ENCODE results near the gene PDE8A. TPM values are rescaled to one million over a fixed set of nuclear protein-coding genes. Genes with fewer than 3 reads are reported as not detected.

The PDE8A gene
- total RNA-seq, 1 experiment from 2014 or later: 65.9 TPM

GRCh38 chr15:84949845-84950569, 31.6 kb upstream of the PDE8A start:
- Mint-ChIP-seq H3K27ac (ENCODE audit: unreplicated experiment) (no peak overlapping the region), H3K27me3 (ENCODE audit: unreplicated experiment) (no peaks in the 10 kb centered on the region), H3K9me3 (ENCODE audit: low read depth, unreplicated experiment) (no peaks in the 10 kb centered on the region), H3K4me3 (ENCODE audit: low read depth, unreplicated experiment) (no peak overlapping the region), H3K36me3 (ENCODE audit: insufficient read depth, unreplicated experiment) (no peaks in the 10 kb centered on the region), H3K4me1 (ENCODE audit: low read depth, unreplicated experiment) (peaks cover 9% of the 10 kb centered on the region)
- no TSS peak for BruUV-seq (replicated peaks)
- no peak for DNase-seq
- intact Hi-C loops (cut with micrococcal nuclease; ENCODE audit: unreplicated experiment): loop anchor here (10.0 kb wide), 1 partner anchor 195 kb away; no protein-coding TSS in a partner anchor
- TF ChIP-seq, protein P1, sequence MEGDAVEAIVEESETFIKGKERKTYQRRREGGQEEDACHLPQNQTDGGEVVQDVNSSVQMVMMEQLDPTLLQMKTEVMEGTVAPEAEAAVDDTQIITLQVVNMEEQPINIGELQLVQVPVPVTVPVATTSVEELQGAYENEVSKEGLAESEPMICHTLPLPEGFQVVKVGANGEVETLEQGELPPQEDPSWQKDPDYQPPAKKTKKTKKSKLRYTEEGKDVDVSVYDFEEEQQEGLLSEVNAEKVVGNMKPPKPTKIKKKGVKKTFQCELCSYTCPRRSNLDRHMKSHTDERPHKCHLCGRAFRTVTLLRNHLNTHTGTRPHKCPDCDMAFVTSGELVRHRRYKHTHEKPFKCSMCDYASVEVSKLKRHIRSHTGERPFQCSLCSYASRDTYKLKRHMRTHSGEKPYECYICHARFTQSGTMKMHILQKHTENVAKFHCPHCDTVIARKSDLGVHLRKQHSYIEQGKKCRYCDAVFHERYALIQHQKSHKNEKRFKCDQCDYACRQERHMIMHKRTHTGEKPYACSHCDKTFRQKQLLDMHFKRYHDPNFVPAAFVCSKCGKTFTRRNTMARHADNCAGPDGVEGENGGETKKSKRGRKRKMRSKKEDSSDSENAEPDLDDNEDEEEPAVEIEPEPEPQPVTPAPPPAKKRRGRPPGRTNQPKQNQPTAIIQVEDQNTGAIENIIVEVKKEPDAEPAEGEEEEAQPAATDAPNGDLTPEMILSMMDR (IDR thresholded peaks at IDR 0.05; ENCODE audit: unreplicated experiment): no peak
- CTCF ChIA-PET: interaction anchor here (0.7 kb wide), 1 partner anchor 196 kb away, joined by 3 read pairs; no protein-coding TSS in a partner anchor

- intact Hi-C loops (cut with micrococcal nuclease; ENCODE audit: unreplicated experiment): loop anchor here (10.0 kb wide), 1 partner anchor 194 kb away; no protein-coding TSS in a partner anchor
- no peak for DNase-seq
- TF ChIP-seq, protein P1 (IDR thresholded peaks at IDR 0.05; ENCODE audit: unreplicated experiment): no peak
- H3K4me3 Mint-ChIP-seq (ENCODE audit: low read depth, unreplicated experiment): no peak overlapping the region
- CTCF ChIA-PET: interaction anchor here (0.7 kb wide), 1 partner anchor 196 kb away, joined by 3 read pairs; no protein-coding TSS in a partner anchor
- no peaks in the 10 kb centered on the region for H3K36me3 Mint-ChIP-seq (ENCODE audit: insufficient read depth, unreplicated experiment)
- BruUV-seq (replicated peaks): no TSS peak
- no peaks in the 10 kb centered on the region for H3K27me3 Mint-ChIP-seq (ENCODE audit: unreplicated experiment)
- peaks cover 11% of the 10 kb centered on the region for H3K4me1 Mint-ChIP-seq (ENCODE audit: low read depth, unreplicated experiment)
- H3K27ac Mint-ChIP-seq (ENCODE audit: unreplicated experiment): no peak overlapping the region
- no peaks in the 10 kb centered on the region for H3K9me3 Mint-ChIP-seq (ENCODE audit: low read depth, unreplicated experiment)
Observed at GRCh38 chr15:84950570-84951111, 31.0 kb upstream of the PDE8A start.

DNA sequence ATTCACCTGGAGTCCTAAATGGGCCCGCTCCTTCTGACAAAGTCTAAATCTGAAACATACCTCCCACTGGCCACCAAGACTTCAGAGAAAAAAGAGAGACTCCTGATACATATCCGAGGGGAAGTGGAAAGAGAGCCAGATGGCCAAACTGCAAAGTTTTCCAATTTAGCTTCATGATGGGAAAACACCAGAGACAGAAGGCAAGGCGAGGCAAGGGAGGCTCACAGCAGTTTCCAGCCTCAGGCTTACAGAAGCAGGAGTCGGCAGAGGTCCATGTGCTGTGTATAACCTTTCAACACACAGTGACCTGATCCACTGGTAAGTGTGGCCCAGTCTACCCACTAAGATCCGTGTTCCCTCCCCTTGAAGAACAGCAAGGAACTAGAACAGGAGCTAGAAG, 29.9 kb upstream of the PDE8A start:
- TF ChIP-seq, protein P1 (IDR thresholded peaks at IDR 0.05; ENCODE audit: unreplicated experiment): no peak
- Mint-ChIP-seq H3K27me3 (ENCODE audit: unreplicated experiment) (no peaks in the 10 kb centered on the region), H3K27ac (ENCODE audit: unreplicated experiment) (no peak overlapping the region), H3K4me1 (ENCODE audit: low read depth, unreplicated experiment) (peaks cover 18% of the 10 kb centered on the region), H3K36me3 (ENCODE audit: insufficient read depth, unreplicated experiment) (no peaks in the 10 kb centered on the region), H3K4me3 (ENCODE audit: low read depth, unreplicated experiment) (no peak overlapping the region), H3K9me3 (ENCODE audit: low read depth, unreplicated experiment) (no peaks in the 10 kb centered on the region)
- CTCF ChIA-PET: interaction anchor here (0.6 kb wide), 1 partner anchor 21 kb away, joined by 4 read pairs; no protein-coding TSS in a partner anchor
- no TSS peak for BruUV-seq (replicated peaks)
- DNase-seq: no peak
- intact Hi-C loops (cut with micrococcal nuclease; ENCODE audit: unreplicated experiment): loop anchor here (10.0 kb wide), 1 partner anchor 193 kb away; no protein-coding TSS in a partner anchor

DNA sequence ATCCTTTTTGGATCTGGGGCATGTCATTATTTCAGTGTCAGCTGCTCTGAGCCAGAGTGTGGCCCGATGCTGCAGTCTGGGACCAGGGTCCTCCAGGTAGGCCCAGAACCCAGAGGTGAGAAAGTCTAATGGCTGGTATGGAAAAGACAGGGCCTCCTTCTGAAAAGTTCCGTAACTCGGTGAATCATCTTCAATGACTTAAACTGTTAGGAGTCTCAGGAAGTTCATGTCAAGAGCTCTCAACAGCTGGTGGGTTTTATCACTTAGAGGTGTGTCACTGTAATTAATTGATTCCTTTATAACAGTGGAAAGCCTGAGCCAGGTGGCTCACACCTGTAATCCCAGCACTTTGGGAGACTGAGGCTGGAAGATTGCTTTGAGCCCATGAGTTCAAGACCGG, 28.5 kb upstream of the PDE8A start:
- H3K4me1 Mint-ChIP-seq (ENCODE audit: low read depth, unreplicated experiment): peaks cover 13% of the 10 kb centered on the region
- intact Hi-C loops (cut with micrococcal nuclease; ENCODE audit: unreplicated experiment): loop anchor here (10.0 kb wide), 1 partner anchor 192 kb away; no protein-coding TSS in a partner anchor
- DNase-seq: no peak
- H3K9me3 Mint-ChIP-seq (ENCODE audit: low read depth, unreplicated experiment): no peaks in the 10 kb centered on the region
- H3K27ac Mint-ChIP-seq (ENCODE audit: unreplicated experiment): no peak overlapping the region
- H3K36me3 Mint-ChIP-seq (ENCODE audit: insufficient read depth, unreplicated experiment): no peaks in the 10 kb centered on the region
- BruUV-seq (replicated peaks): no TSS peak
- no peak overlapping the region for H3K4me3 Mint-ChIP-seq (ENCODE audit: low read depth, unreplicated experiment)
- CTCF ChIA-PET: interaction anchor here (0.6 to 1.1 kb wide), 2 partner anchors 91 to 210 kb away, joined by 3 to 4 read pairs; no protein-coding TSS in a partner anchor
- H3K27me3 Mint-ChIP-seq (ENCODE audit: unreplicated experiment): no peaks in the 10 kb centered on the region
- TF ChIP-seq, protein P1 (IDR thresholded peaks at IDR 0.05; ENCODE audit: unreplicated experiment): no peak

Measured in Calu3 (cell line).